ENCODE data around the gene CRTAP.
"Not testable (repeated sequence)": the region's sequence is repeated elsewhere in the genome, so short reads cannot be mapped to it uniquely, and the experiment has no call there.

The CRTAP gene

DNA sequence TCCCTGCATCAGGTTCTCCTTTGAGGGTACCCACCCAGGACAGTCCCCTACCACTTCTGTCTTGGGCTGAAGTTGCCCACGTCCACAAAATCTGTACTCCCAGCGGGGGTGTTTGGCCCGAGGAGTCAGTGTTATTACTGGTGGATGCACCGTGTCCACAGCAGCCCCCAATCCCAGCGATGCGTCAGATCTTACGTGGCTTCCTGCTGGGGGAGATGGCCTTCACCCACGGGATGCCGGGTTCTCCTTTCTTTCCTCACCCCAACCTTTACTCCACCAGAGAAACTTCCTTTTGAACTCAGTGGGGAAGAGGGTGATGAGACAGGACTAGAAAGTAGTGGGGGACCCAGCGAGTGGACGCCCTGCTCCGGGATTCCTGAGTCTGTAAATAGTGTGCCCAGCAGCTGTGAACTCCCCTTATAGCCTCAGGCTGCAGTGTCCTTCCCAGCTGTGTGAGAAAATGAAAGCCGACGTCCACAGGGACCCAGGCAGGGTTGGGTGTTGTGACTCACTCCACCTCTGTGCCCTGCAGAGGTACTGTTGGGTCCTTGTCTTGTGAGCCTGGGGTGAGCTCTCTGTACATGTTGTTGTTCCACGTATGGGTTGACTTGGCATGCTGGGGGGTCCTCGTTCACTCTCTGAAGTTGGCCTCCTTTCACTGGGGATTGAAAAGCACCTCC, 31.5 kb downstream of the CRTAP start:
- no peak for DNase-seq

DNA sequence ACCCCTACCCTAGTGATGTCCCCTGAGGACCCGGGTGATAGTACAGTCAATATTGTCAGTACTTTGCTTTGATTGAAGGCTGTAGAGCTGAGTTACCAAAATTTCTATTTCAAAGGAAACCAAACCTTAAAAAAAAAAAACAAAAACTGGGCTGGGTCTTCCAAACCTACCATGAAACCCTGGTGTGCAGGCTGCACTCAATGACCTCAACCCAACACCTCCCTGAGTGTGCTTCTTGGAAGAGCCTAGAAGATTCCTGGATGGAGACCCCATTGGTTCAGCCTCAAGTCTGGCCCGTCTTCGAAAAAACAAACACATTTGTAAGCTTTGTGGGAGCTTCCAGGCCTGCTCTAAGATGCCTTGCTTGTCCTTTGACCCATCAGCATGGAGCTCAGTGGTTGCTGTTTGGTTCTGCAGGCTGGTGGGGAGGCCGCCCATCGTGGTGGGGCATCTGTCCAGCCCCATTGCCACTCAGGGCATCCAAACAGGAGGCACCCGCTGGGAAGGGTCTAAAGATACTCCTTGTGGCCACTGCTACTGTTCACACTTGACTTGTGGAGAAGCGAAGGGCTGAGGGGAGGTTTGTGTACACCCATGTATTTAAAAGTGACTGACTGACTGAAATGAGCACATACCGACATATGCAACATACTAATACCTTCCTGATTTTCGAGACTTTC, 32.2 kb downstream of the CRTAP start:
- DNase-seq: no peak

DNA sequence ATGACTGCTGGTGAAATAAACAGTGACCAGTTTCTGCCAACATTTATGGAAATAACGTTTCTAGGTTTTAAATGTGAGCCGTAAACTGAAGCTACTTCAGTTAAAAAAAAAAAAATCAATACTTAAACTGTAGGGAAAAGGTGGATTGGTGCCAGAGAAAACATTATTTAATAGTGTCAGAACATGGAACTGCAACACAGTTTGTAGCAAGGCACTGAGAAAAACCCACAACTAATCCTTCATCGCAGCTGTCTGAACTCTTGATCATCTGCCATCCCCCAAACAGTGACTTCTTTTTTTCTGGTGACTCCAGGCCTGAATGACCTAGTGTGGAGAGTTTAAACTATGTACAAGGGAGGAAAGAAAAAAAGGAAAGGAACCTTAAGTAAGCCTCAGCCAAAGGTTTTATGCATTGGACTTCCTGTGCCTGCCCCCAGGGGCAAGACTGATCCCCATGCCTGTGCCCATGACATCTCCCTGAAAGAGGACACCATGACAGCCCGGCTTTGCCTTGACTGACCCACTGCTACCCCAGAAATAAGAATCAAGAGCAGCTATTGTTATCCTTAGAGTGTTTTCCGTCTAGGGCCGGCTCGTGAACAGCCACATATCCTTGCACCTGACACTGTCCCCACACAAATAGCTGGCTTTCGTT, 33.1 kb downstream of the CRTAP start:
- no peak for DNase-seq

GRCh38 chr3:33149342-33149741, 35.5 kb downstream of the CRTAP start:
- no peak for DNase-seq

GRCh38 chr3:33152363-33153360, 38.8 kb downstream of the CRTAP start:
- no peak for DNase-seq

DNA sequence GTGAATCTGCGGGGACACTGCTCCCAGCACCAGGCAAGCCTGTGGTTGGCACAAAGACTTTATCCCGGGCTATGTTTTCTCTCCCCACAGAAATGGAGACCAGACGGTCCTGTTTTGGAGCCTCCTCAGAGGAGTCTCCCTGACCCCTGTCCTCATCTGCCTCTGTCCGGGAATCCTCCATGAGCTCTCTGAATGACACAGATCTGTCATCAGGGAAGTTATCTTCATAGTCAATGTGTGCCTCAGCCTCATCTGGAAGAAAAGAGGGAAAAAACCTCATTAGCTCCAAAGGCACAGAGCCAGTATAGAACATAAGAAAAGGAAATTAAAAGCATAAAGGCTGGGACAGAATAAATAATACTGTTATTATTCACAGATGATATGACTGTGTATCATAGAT, 40.0 kb downstream of the CRTAP start:
- DNase-seq: no peak

DNA sequence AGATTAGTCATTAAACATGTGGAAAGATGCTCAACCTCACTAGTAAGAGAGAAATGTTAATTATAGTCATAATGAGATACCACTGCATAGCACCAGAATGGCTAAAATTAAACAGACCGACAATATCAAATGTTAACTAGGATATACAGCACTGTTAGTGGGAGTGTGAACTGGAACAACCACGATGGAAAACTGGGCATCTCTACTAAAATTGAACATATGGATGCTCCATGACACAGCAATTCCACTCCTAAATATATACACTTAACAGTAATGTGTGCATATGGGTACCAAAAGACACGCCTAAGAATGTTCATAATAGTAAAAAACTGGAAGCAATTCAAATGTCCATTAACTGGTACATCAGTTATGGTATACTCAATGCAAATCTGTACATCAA, 41.5 kb downstream of the CRTAP start:
- DNase-seq: no peak

GRCh38 chr3:33159234-33159633, 45.4 kb downstream of the CRTAP start:
- no peak for DNase-seq

DNA sequence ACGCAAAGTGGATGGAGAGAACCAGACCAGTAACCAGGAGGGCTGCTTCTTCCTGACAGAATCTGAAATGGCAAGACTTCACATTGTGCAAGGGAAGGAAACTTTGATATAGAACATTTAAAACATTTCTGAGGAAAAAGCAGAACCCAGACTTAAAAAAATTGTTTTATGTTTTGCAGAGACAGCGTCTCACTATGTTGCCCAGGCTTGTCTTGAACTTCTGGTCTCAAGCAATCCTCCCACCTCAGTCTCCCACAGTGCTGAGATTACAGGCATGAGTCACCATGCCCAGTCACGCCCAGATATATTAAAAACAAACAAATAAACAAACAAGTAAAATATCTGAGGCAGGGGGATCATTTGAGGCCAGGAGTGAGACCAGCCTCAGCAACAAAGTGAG, 46.2 kb downstream of the CRTAP start:
- no peak for DNase-seq

DNA sequence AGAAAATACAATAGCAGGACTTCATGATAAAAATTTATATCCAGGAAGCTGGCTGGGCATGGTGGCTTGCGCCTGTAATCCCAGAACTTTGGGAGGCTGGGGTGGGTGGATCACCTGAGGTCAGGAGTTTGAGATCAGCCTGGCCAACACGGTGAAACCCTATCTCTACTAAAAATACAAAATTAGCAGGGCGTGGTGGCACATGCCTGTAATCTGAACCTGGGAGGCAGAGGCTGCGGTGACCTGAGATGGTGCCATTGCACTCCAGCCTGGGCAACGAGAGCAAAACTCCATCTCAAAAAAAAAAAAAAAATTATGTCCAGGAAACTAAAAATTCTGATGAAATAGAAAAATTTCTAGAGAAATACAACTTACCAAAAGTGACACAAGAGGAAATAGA, 48.8 kb downstream of the CRTAP start:
- not testable (repeated sequence) for DNase-seq

GRCh38 chr3:33165372-33165771, 51.6 kb downstream of the CRTAP start:
- DNase-seq: no peak

GRCh38 chr3:33166095-33166494, 52.3 kb downstream of the CRTAP start:
- no peak for DNase-seq

DNA sequence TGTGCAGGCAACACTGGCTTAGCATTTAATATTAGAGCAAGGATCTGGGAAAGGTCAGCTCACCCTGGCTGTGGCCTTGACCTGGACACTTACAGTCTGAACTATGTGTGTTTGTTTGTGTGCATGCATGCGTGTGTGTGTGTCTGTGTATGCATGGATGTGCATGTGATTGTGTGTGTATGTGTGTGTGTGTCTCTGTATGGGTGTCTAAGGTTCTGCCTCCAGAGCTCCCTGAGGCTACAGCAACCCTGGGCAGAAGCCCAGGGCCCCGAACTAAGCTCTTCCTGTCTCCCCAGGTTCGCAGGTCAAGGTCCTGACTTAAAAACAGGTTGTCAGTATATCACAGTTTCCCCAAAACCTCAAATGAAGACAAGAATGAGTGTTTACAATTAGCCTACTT, 53.5 kb downstream of the CRTAP start:
- DNase-seq: no peak

GRCh38 chr3:33167716-33168336, 54.0 kb downstream of the CRTAP start:
- no peak for DNase-seq

DNA sequence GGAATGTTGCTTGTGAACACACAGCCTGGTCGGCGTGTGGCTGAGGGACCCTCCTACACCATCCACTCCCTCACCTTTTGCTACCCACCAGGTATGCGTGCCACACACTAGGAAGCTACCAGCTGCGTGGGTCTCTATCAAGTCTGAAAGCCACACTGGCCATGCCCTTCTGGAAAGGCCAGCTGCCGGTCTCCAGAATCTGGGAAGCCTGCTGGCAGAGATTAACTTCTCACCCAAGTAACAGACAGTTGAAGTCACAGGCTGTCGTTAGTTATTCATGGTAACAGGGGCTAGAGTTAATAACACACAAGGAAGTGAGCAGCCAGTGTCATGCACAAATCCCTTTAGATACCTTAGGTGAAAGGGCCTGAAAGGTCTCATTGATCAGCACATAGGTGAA, 56.7 kb downstream of the CRTAP start:
- no peak for DNase-seq

DNA sequence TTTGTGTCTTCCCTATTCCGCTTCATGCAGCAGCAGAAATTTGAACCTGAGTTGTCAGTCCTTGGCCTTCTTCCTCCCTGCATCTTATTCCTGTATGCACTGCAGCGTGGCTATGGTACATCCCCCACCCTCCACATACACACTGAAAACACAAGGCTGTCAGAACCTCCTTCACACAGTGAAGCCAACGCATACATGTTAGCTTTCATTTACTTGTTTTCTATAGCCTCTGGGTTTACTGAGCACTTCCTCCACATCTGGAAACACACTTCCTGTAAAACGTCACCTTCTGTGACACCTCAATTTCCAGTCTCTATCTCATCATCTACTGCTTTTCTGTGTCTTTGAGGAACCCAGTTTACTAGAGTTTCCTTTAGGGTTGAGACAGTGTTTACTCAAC, 57.8 kb downstream of the CRTAP start:
- DNase-seq: no peak

DNA sequence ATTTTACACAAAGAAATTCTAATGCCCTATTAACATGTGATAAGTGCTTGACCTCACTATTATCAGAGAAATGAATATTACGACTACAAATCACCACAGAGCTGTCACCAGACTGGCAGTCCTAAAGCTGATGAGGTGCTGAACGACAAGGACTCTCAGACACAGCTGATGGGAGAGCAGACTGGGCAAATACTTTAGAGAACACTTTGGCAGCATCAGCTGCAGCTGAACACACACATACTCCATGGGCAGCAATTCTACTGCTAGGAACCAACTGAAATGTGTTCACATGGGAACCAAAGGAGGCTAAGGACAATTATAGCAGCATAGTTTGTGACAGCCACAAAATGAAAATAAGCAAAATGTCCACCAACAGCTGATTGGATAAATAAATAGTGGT, 59.3 kb downstream of the CRTAP start:
- DNase-seq: peak; percentile 69

- no peak for DNase-seq
Measured at GRCh38 chr3:33173672-33174071, 59.9 kb downstream of the CRTAP start.

GRCh38 chr3:33174095-33174494, 60.3 kb downstream of the CRTAP start:
- DNase-seq: no peak

DNA sequence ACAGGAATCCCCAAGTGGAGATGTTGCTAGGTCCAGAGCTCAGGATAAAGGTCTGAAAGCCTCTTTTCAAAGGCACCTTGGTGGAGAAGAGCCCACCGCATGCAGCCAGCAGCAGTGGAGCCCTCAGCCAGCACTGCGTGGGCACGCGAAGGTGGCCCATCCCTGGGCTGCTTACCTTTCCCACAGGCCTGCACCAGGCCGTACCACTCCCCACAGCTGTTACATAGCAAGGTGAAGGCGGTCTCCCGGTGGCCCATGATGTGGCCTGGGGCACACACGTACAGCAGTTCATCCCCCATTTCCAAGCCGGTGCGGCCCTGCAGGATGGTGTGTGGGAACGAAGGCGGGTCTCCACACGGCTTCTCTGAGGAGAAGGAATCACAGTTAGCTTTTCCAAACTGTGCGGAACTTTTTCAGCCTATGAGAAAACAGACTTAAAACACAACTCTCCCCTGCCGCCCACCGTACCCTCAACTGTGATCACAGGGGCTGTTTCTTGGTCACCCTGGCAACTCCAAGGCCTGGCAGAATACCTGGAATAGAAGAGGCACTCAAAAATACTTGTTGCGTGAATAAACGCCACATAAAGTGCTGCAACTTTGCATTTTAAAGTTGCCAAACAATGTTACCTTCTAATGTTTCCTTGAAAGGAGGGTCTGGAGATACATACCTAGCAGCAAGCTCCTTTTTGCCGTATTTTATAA, 61.0 kb downstream of the CRTAP start:
- DNase-seq: no peak

DNA sequence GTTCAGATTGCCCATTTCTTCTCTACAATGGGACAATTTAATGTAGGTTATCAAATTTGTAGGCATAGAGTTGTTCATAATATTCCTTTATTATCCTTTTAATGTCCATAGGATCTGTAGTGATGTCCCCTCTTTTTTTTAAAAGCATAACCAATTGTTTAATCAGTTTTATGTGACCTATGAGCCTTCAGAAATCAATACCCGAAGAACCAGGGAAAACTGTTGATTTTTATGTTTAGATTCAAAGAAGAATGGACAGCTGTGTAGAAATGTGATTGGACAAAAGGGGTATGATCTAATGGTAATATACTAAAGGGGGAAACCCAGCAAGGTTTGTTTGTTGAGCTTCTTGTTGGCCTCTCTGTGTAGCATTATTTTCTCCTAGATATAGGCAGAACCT, 65.3 kb downstream of the CRTAP start:
- DNase-seq: no peak

DNA sequence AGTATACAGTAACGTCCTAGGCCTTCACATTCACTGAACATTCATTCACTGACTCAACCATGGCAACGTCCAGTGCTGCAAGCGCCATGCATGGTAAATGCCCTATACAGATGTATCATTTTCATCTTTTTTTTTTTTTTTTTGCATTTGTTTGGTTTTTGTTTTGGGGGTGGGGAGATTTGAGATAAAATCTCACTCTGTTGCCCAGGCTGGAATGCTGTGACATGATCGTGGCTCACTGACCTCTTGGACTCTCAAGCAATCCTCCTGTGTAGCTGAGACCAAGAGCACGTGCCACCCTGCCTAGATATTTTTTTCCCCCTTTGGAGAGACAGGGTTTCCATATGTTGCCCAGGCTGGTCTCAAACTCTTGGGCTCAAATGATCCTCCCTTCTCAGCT, 67.4 kb downstream of the CRTAP start:
- no peak for DNase-seq
